Measurements from ENCODE around the gene SLC9A8.

- TF ChIP-seq POLR2AphosphoS5 (IDR thresholded peaks at IDR 0.05; ENCODE audit: low read depth, low read length) (no peak), POLR2A (IDR thresholded peaks at IDR 0.05; ENCODE audit: low read depth, low read length) (no peak)
These were observed 41.0 kb downstream of the SLC9A8 start for GRCh38 chr20:49853640-49854039.
